Neuronal stem cell (in vitro differentiated cells): ENCODE measurements around the gene VDR.

Source experiments
- DNase-seq: peaks from one replicate; pipeline ENCODE4 v3.0.0-alpha.2; 2013; ENCODE audit warnings: low spot score
- H2AFZ ChIP-seq: one replicate; pipeline ENCODE4 v1.6.1; 2013; ENCODE audit warnings: mild to moderate bottlenecking, low read length, inconsistent platforms
- H2AK5ac ChIP-seq: 2 replicates; pipeline ENCODE4 v1.6.1; 2013; ENCODE audit warnings: low read depth, mild to moderate bottlenecking, inconsistent platforms, low read length, moderate library complexity, mixed read lengths
- H2BK120ac ChIP-seq: 2 replicates; pipeline ENCODE4 v1.6.1; 2013; ENCODE audit warnings: low read depth, mild to moderate bottlenecking, inconsistent platforms, low read length, moderate library complexity, mixed read lengths
- H2BK12ac ChIP-seq: one replicate; pipeline ENCODE4 v1.6.1; 2013; ENCODE audit warnings: low read length, inconsistent platforms
- H2BK15ac ChIP-seq: 2 replicates; pipeline ENCODE4 v1.6.1; 2013; ENCODE audit warnings: mild to moderate bottlenecking, low read length, inconsistent platforms, mixed read lengths
- H2BK5ac ChIP-seq: one replicate; pipeline ENCODE4 v1.6.1; 2013; ENCODE audit warnings: inconsistent platforms, mild to moderate bottlenecking, low read length, moderate library complexity
- H3K14ac ChIP-seq: one replicate; pipeline ENCODE4 v1.6.1; 2013; ENCODE audit warnings: low read length, inconsistent platforms
- H3K18ac ChIP-seq: 2 replicates; pipeline ENCODE4 v1.6.1; 2013; ENCODE audit warnings: low read length, inconsistent platforms
- H3K23ac ChIP-seq: 2 replicates; pipeline ENCODE4 v1.6.1; 2013; ENCODE audit warnings: low read depth, mild to moderate bottlenecking, mixed read lengths, low read length, inconsistent platforms; ENCODE audit not compliant: poor library complexity
- H3K27ac ChIP-seq: replicated peaks from 3 replicates; pipeline ENCODE4 v1.5.1; 2013; ENCODE audit warnings: low read length, inconsistent platforms
- H3K27me3 ChIP-seq, 3 experiments: 2 replicates each; pipeline ENCODE4 v1.6.1; 2013; ENCODE audit warnings: low read length in 3 of 3, mild to moderate bottlenecking in 2 of 3, inconsistent platforms in 1 of 3, low read depth in 1 of 3, mixed read lengths in 1 of 3, moderate library complexity in 1 of 3; ENCODE audit not compliant: control insufficient read depth in 3 of 3, insufficient read depth in 3 of 3
- H3K36me3 ChIP-seq, 2 donors: replicated peaks in 1 of 2; 2 replicates each; pipeline ENCODE4 v1.6.1; 2013; ENCODE audit warnings: low read length in 2 of 2; ENCODE audit not compliant: control insufficient read depth in 2 of 2, insufficient read depth in 2 of 2
- H3K4ac ChIP-seq: 2 replicates; pipeline ENCODE4 v1.6.1; 2013; ENCODE audit warnings: inconsistent platforms, mild to moderate bottlenecking, low read length, moderate library complexity
- H3K4me1 ChIP-seq, 2 donors: 1 replicate in 1 of 2; 2 replicates in 1 of 2; pipeline ENCODE4 v1.6.1; 2013; ENCODE audit warnings: low read length in 2 of 2, low read depth in 1 of 2; ENCODE audit not compliant: control insufficient read depth in 2 of 2, insufficient read depth in 1 of 2
- H3K4me2 ChIP-seq: one replicate; pipeline ENCODE4 v1.6.1; 2013; ENCODE audit warnings: mild to moderate bottlenecking, low read length, inconsistent platforms; ENCODE audit not compliant: insufficient read depth, poor library complexity, severe bottlenecking
- H3K4me3 ChIP-seq, 2 donors: 2 replicates each; pipeline ENCODE4 v1.5.1; 2013; ENCODE audit warnings: low read length in 2 of 2, mild to moderate bottlenecking in 2 of 2, inconsistent platforms in 1 of 2, moderate library complexity in 1 of 2
- H3K79me1 ChIP-seq: one replicate; pipeline ENCODE4 v1.6.1; 2013; ENCODE audit warnings: low read depth, mild to moderate bottlenecking, inconsistent platforms, low read length, moderate library complexity
- H3K9ac ChIP-seq: one replicate; pipeline ENCODE4 v1.6.1; 2013; ENCODE audit warnings: mild to moderate bottlenecking, low read depth, low read length, inconsistent platforms; ENCODE audit not compliant: poor library complexity
- H3K9me3 ChIP-seq, 2 donors: replicated peaks in 1 of 2; 2 replicates each; pipeline versions ENCODE3 to v1.6.1; 2013; ENCODE audit warnings: low read length in 2 of 2, mild to moderate bottlenecking in 2 of 2, inconsistent platforms in 1 of 2, low read depth in 1 of 2, mixed read lengths in 1 of 2, moderate library complexity in 1 of 2; ENCODE audit not compliant: control insufficient read depth in 2 of 2, insufficient read depth in 1 of 2
- H4K8ac ChIP-seq: one replicate; pipeline ENCODE4 v1.6.1; 2013; ENCODE audit warnings: low read depth, mild to moderate bottlenecking, inconsistent platforms, low read length, moderate library complexity
- H4K91ac ChIP-seq: one replicate; pipeline ENCODE4 v1.6.1; 2013; ENCODE audit warnings: low read length, low read depth, mild to moderate bottlenecking, inconsistent platforms; ENCODE audit not compliant: poor library complexity
- WGBS, 2 donors: extraction: QIAGEN DNeasy Blood & Tissue Kit; methylation state at CpG; one replicate each; pipeline ENCODE4 v1.1.7; 2013; ENCODE audit warnings: missing lambda C conversion rate in 2 of 2, mixed read lengths in 1 of 2; ENCODE audit not compliant: insufficient read length in 2 of 2, insufficient replicate concordance in 1 of 2; ENCODE audit errors: extremely low coverage in 2 of 2; 5-methylcytosine and 5-hydroxymethylcytosine counted together

Gene VDR

GRCh38 chr12:47795814-47796411 is 108.9 kb downstream of the VDR start:
- no CpG with 5 or more reads among the region's 22 CpGs for WGBS, 2 donors
- Histone ChIP-seq H4K91ac (no peak overlapping the region), H2BK12ac (no peak overlapping the region), H2BK15ac (no peak overlapping the region), H3K27ac (no peak overlapping the region), H3K79me1 (no peaks in the 10 kb centered on the region), H2BK5ac (no peak overlapping the region), H3K18ac (no peak overlapping the region), H2AK5ac (no peak overlapping the region), H2BK120ac (no peak overlapping the region), H3K4me3 (no peak overlapping the region), H3K36me3 (peaks cover 21 to 92% of the 10 kb centered on the region in 2 donors), H3K9me3 (no peaks in the 10 kb centered on the region), H3K4ac (no peak overlapping the region), H2AFZ (no peak overlapping the region), H4K8ac (no peak overlapping the region), H3K4me1 (peaks cover 0 to 14% of the 10 kb centered on the region in 2 donors), H3K14ac (no peak overlapping the region), H3K4me2 (no peak overlapping the region), H3K27me3 (no peaks in the 10 kb centered on the region), H3K23ac (no peak overlapping the region), H3K9ac (no peak overlapping the region)
- DNase-seq: no peak

GRCh38 chr12:47795121-47795813 is 109.5 kb downstream of the VDR start:
- Histone ChIP-seq H2AFZ (no peak overlapping the region), H3K27ac (no peak overlapping the region), H2BK15ac (no peak overlapping the region), H4K8ac (no peak overlapping the region), H3K18ac (no peak overlapping the region), H3K27me3 (no peaks in the 10 kb centered on the region), H3K36me3 (peaks cover 25 to 92% of the 10 kb centered on the region in 2 donors), H3K9ac (no peak overlapping the region), H2BK5ac (no peak overlapping the region), H3K9me3 (no peaks in the 10 kb centered on the region), H2BK12ac (no peak overlapping the region), H2BK120ac (no peak overlapping the region), H3K79me1 (no peaks in the 10 kb centered on the region), H3K4me3 (no peak overlapping the region), H3K4ac (no peak overlapping the region), H3K4me1 (peaks cover 0 to 14% of the 10 kb centered on the region in 2 donors), H2AK5ac (no peak overlapping the region), H4K91ac (no peak overlapping the region), H3K14ac (no peak overlapping the region), H3K23ac (no peak overlapping the region), H3K4me2 (no peak overlapping the region)
- WGBS, 2 donors: no CpG with 5 or more reads among the region's 21 CpGs
- DNase-seq: no peak

DNA sequence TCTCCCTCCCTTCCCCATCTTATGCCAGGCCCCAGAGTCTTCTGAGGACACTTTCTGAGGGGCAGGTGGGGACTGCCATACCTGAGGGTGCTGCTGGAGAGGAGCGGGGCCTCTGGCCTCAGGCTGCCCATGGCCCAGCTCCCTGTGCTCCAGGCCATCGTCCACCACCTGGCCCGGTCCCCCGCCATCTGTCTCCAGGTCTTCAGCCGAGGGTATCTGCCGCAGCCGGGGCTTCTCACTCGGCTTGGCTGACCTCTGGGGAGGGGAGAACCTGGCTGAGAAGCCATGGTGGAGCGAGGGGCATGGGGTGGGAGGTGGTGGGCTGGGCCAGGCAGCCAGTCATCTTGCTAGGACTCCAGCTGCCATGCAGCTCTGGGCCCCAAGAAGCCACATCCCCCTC is 110.1 kb downstream of the VDR start:
- DNase-seq: no peak
- no peak overlapping the region for H2BK5ac ChIP-seq
- H3K27me3 ChIP-seq: no peaks in the 10 kb centered on the region
- H3K27ac ChIP-seq: no peak overlapping the region
- H2AK5ac ChIP-seq: no peak overlapping the region
- H4K8ac ChIP-seq: no peak overlapping the region
- H2BK120ac ChIP-seq: no peak overlapping the region
- no peak overlapping the region for H3K4me3 ChIP-seq
- H3K4me1 ChIP-seq: peaks cover 0 to 13% of the 10 kb centered on the region in 2 donors
- no peaks in the 10 kb centered on the region for H3K79me1 ChIP-seq
- no peaks in the 10 kb centered on the region for H3K9me3 ChIP-seq
- H3K23ac ChIP-seq: peak overlapping the region; percentile 16
- H3K9ac ChIP-seq: no peak overlapping the region
- H2AFZ ChIP-seq: no peak overlapping the region
- H2BK12ac ChIP-seq: no peak overlapping the region
- no peak overlapping the region for H3K4ac ChIP-seq
- H3K36me3 ChIP-seq: peaks cover 26 to 93% of the 10 kb centered on the region in 2 donors
- H3K14ac ChIP-seq: peak overlapping the region; percentile 14
- no peak overlapping the region for H2BK15ac ChIP-seq
- H3K4me2 ChIP-seq: no peak overlapping the region
- peak overlapping the region; percentile 33 for H3K18ac ChIP-seq
- no peak overlapping the region for H4K91ac ChIP-seq
- WGBS, 2 donors: no CpG with 5 or more reads among the region's 9 CpGs

DNA sequence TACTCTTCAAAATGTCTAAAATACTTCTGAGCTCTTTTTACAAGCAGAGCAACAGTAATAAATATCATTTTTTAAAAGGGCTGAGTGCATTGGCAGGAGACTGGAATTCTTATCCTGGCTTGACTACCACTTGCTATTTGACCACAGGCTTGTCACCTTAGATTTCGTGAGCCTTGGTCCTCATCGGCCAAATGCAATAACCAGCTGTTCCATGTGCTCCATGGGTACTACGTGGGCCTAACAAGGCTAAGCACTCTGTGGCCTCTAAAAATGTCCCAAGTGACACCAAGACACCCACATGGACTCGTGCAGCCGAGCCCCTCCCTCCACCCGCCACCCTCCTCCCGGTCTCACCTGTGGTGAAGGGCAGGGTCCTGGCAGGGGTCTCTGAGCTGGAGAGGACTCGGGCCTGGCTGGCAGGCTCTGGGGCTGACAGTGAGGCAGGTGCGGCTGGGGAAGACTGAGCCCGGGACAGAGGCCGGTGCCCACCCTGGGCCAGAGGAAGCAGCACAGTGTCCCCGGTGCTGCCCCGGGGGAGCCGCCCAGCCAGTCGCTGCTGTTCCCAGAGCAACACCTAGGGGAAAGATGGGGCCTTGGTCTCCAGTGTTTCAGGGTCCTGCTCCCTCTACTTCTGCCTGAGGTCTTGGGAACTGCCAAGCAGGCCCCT is 111.6 kb downstream of the VDR start:
- H2BK5ac ChIP-seq: no peak overlapping the region
- H3K36me3 ChIP-seq: peaks cover 38 to 95% of the 10 kb centered on the region in 2 donors

More for the DNA sequence above, 111.6 kb downstream of the VDR start:
- no peak overlapping the region for H3K27ac ChIP-seq
- H3K4me1 ChIP-seq: no peaks in the 10 kb centered on the region
- H2AFZ ChIP-seq: no peak overlapping the region
- no peaks in the 10 kb centered on the region for H3K27me3 ChIP-seq
- no peak overlapping the region for H3K9ac ChIP-seq
- WGBS, 2 donors: no CpG with 5 or more reads among the region's 15 CpGs
- no peaks in the 10 kb centered on the region for H3K79me1 ChIP-seq
- H3K4me3 ChIP-seq: no peak overlapping the region
- no peak for DNase-seq
- H2BK15ac ChIP-seq: no peak overlapping the region
- no peak overlapping the region for H3K4ac ChIP-seq
- no peak overlapping the region for H4K8ac ChIP-seq
- no peak overlapping the region for H3K23ac ChIP-seq
- no peak overlapping the region for H4K91ac ChIP-seq
- H2AK5ac ChIP-seq: no peak overlapping the region
- H3K18ac ChIP-seq: no peak overlapping the region
- no peaks in the 10 kb centered on the region for H3K9me3 ChIP-seq
- H2BK120ac ChIP-seq: no peak overlapping the region
- H3K4me2 ChIP-seq: no peak overlapping the region
- H3K14ac ChIP-seq: peak overlapping the region; percentile 89
- H2BK12ac ChIP-seq: no peak overlapping the region
